K562 (cell line): ENCODE data around the gene LIF.

Experiments
- ATF7 ChIP-seq: fragments of 450-650 bp; IDR thresholded peaks from 2 replicates; pipeline ENCODE4 v1.7.1; 2014; ENCODE audit warnings: mild to moderate bottlenecking, moderate library complexity
- CEBPZ ChIP-seq: fragments of 150-350 bp; IDR thresholded peaks from 2 replicates; pipeline ENCODE4 v1.6.1; 2014; ENCODE audit warnings: low read depth, mild to moderate bottlenecking, low read length, borderline replicate concordance
- CTCF ChIP-seq, 3 experiments: IDR thresholded peaks in 2 of 3; conservative IDR thresholded peaks in 1 of 3; 2 replicates each; pipeline ENCODE4 v1.5.1; 2011 to 2012; ENCODE audit warnings: low read length in 3 of 3, mild to moderate bottlenecking in 3 of 3, control low read depth in 2 of 3, improper control_type of control experiment in 1 of 3, inconsistent platforms in 1 of 3, low read depth in 1 of 3, mixed read lengths in 1 of 3, moderate library complexity in 1 of 3; ENCODE audit not compliant: insufficient read depth in 2 of 3
- FOXM1 ChIP-seq, 2 experiments: fragments of 450-650 bp in 1 of 2; sonication (generic) in 1 of 2; formaldehyde crosslinking in 1 of 2; IDR thresholded peaks; 2 replicates each; pipeline versions ENCODE4 v1.6.1 to v1.9.0; 2017 to 2022; ENCODE audit warnings: low read depth in 2 of 2, mild to moderate bottlenecking in 2 of 2, missing genetic modification reagents in 1 of 2, moderate library complexity in 1 of 2
- GABPA ChIP-seq: fragments of 200-800 bp; sonication (Bioruptor generic); conservative IDR thresholded peaks from 2 replicates; pipeline ENCODE4 v1.6.1; 2016; ENCODE audit warnings: low read depth, missing genetic modification characterization, missing compliant biosample characterization
- HDAC1 ChIP-seq, 2 experiments: fragments of 450-650 bp; IDR thresholded peaks; 2 replicates each; pipeline ENCODE4 v1.6.1; 2016 to 2017; ENCODE audit warnings: inconsistent platforms in 1 of 2, mild to moderate bottlenecking in 1 of 2, moderate library complexity in 1 of 2
- RAD21 ChIP-seq, 2 experiments: fragments of 250-450 bp in 1 of 2; fragments of 450-650 bp in 1 of 2; sonication (Bioruptor Pico) in 1 of 2; formaldehyde crosslinking in 1 of 2; IDR thresholded peaks in 1 of 2; conservative IDR thresholded peaks in 1 of 2; 2 replicates each; pipeline versions ENCODE4 v1.4.0 to v1.8.0; 2020 to 2022; ENCODE audit warnings: mild to moderate bottlenecking in 2 of 2, moderate library complexity in 1 of 2
- SAFB2 ChIP-seq: fragments of 200-400 bp; formaldehyde crosslinking; IDR thresholded peaks from 2 replicates; pipeline ENCODE4 v1.6.1; 2018; ENCODE audit warnings: borderline replicate concordance, low read length, low read depth, moderate library complexity; ENCODE audit not compliant: severe bottlenecking
- ZNF274 ChIP-seq: IDR thresholded peaks from 2 replicates; pipeline ENCODE4 v1.6.1; 2011; ENCODE audit warnings: low read depth, mild to moderate bottlenecking, low read length, moderate library complexity, borderline replicate concordance
- ZNF766 ChIP-seq: fragments of 200-800 bp; sonication (Bioruptor generic); conservative IDR thresholded peaks from 2 replicates; pipeline ENCODE4 v1.6.1; 2016; ENCODE audit warnings: missing genetic modification characterization, missing compliant biosample characterization

- no peak for TF ChIP-seq ATF7
- no peak for TF ChIP-seq HDAC1 (IDR thresholded peaks at IDR 0.05)
- TF ChIP-seq ZNF766 (CRISPR knock-in tag): no peak
- TF ChIP-seq CTCF (IDR thresholded peaks at IDR 0.05 in 2 of 3, conservative IDR thresholded peaks at IDR 0.05 in 1 of 3; ENCODE audit: insufficient read depth in 2 of 3, low read depth in 1 of 3, low read length in 3 of 3): no peak
- TF ChIP-seq GABPA (tag): no peak
- TF ChIP-seq SAFB2: no peak
- no peak for TF ChIP-seq RAD21 (CRISPR knock-in tag; conservative IDR thresholded peaks at IDR 0.05 in 1 of 2, IDR thresholded peaks at IDR 0.05 in 1 of 2)
- no peak for TF ChIP-seq ZNF274
- no peak for TF ChIP-seq FOXM1 (IDR thresholded peaks at IDR 0.05; ENCODE audit: low read depth)
- no peak for TF ChIP-seq FOXM1 (CRISPR knock-in tag; IDR thresholded peaks at IDR 0.05; ENCODE audit: low read depth)
- no peak for TF ChIP-seq CEBPZ
These were observed 38.8 kb upstream of the LIF start for GRCh38 chr22:30285176-30285845.
